Measurements from ENCODE around the gene ARHGEF17. TPM values are rescaled to one million over a fixed set of nuclear protein-coding genes. Genes with fewer than 3 reads are reported as not detected.

Gene ARHGEF17
- total RNA-seq, 1 experiment from 2014 or later, result 24.0 TPM

GRCh38 chr11:73386016-73386415 lies 77.9 kb downstream of the ARHGEF17 start:
- Histone ChIP-seq H3K27ac (ENCODE audit: low read depth, low read length, poor library complexity, severe bottlenecking) (peak overlapping the region; percentile 56), H3K4me3 (ENCODE audit: low read depth, low read length, poor library complexity, severe bottlenecking) (no peak overlapping the region), H3K27me3 (replicated peaks; ENCODE audit: insufficient read depth, low read depth, low read length, poor library complexity) (no peaks in the 10 kb centered on the region), H3K36me3 (ENCODE audit: insufficient read depth, low read length, poor library complexity, severe bottlenecking) (no peaks in the 10 kb centered on the region), H3K4me1 (ENCODE audit: insufficient read depth, low read length, poor library complexity, severe bottlenecking) (peaks cover 66% of the 10 kb centered on the region), H3K9me3 (ENCODE audit: low read depth, low read length, poor library complexity, severe bottlenecking) (no peaks in the 10 kb centered on the region)
- DNase-seq (ENCODE audit: low spot score), result peak; percentile 37
- ChIA-PET CTCF (no interaction called here), POLR2A (ENCODE audit: low non-redundant PET) (no interaction called here)
- intact Hi-C loops (cut with micrococcal nuclease; ENCODE audit: unreplicated experiment), result no loop called here
- TF ChIP-seq EZH2 (IDR thresholded peaks at IDR 0.05; ENCODE audit: borderline replicate concordance, low read depth, low read length, poor library complexity, severe bottlenecking), result no peak
- TF ChIP-seq, protein P1, sequence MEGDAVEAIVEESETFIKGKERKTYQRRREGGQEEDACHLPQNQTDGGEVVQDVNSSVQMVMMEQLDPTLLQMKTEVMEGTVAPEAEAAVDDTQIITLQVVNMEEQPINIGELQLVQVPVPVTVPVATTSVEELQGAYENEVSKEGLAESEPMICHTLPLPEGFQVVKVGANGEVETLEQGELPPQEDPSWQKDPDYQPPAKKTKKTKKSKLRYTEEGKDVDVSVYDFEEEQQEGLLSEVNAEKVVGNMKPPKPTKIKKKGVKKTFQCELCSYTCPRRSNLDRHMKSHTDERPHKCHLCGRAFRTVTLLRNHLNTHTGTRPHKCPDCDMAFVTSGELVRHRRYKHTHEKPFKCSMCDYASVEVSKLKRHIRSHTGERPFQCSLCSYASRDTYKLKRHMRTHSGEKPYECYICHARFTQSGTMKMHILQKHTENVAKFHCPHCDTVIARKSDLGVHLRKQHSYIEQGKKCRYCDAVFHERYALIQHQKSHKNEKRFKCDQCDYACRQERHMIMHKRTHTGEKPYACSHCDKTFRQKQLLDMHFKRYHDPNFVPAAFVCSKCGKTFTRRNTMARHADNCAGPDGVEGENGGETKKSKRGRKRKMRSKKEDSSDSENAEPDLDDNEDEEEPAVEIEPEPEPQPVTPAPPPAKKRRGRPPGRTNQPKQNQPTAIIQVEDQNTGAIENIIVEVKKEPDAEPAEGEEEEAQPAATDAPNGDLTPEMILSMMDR (conservative IDR thresholded peaks at IDR 0.05; ENCODE audit: low read depth, low read length), result no peak
- BruUV-seq (replicated peaks), result no TSS peak

GRCh38 chr11:73386546-73386945 lies 78.5 kb downstream of the ARHGEF17 start:
- intact Hi-C loops (cut with micrococcal nuclease; ENCODE audit: unreplicated experiment), result no loop called here
- H3K9me3 ChIP-seq (ENCODE audit: low read depth, low read length, poor library complexity, severe bottlenecking), result no peaks in the 10 kb centered on the region
- no peak for DNase-seq (ENCODE audit: low spot score)
- H3K27ac ChIP-seq (ENCODE audit: low read depth, low read length, poor library complexity, severe bottlenecking), result peak overlapping the region; percentile 46
- CTCF ChIA-PET, result no interaction called here
- BruUV-seq (replicated peaks), result no TSS peak
- TF ChIP-seq, protein P1 (conservative IDR thresholded peaks at IDR 0.05; ENCODE audit: low read depth, low read length), result no peak
- TF ChIP-seq EZH2 (IDR thresholded peaks at IDR 0.05; ENCODE audit: borderline replicate concordance, low read depth, low read length, poor library complexity, severe bottlenecking), result no peak
- peaks cover 66% of the 10 kb centered on the region for H3K4me1 ChIP-seq (ENCODE audit: insufficient read depth, low read length, poor library complexity, severe bottlenecking)
- H3K36me3 ChIP-seq (ENCODE audit: insufficient read depth, low read length, poor library complexity, severe bottlenecking), result no peaks in the 10 kb centered on the region
- H3K4me3 ChIP-seq (ENCODE audit: low read depth, low read length, poor library complexity, severe bottlenecking), result no peak overlapping the region
- H3K27me3 ChIP-seq (replicated peaks; ENCODE audit: insufficient read depth, low read depth, low read length, poor library complexity), result no peaks in the 10 kb centered on the region
- POLR2A ChIA-PET (ENCODE audit: low non-redundant PET), result no interaction called here

DNA sequence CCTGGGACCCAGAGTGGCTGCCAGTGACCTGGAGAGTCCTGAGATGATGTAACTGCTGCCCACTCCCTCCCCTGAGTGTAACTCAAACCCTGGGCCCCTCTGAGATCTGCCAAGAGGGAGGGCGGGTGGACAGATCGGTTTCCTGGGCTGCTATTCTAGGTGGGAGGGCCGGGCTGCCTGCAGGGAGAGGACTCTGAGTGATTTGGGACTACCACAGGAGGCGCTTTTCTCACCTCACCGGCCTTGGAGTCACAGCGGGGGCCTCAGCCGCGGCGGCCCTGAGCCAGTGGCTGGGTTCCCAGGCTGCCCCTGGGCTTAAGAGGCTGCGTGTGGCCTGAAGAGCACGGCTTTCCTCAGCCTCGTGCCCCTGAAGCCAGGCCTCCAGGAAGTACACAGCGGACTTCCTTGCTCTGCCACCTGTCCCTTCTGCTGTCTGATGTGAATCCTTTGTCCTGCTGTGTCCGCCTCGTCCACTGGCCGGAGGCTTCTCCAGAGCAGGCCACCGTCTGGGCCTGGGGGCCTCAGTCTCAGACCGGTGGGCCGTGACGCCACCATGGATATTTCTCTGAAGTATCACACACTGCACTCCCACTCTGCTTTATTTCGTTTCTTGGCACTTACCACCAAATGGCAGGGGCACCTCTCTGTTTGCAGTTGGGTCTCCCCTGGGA lies 79.7 kb downstream of the ARHGEF17 start:
- BruUV-seq (replicated peaks), result no TSS peak
- intact Hi-C loops (cut with micrococcal nuclease; ENCODE audit: unreplicated experiment), result no loop called here
- no peak for DNase-seq (ENCODE audit: low spot score)
- Histone ChIP-seq H3K36me3 (ENCODE audit: insufficient read depth, low read length, poor library complexity, severe bottlenecking) (no peaks in the 10 kb centered on the region), H3K9me3 (ENCODE audit: low read depth, low read length, poor library complexity, severe bottlenecking) (no peaks in the 10 kb centered on the region), H3K4me1 (ENCODE audit: insufficient read depth, low read length, poor library complexity, severe bottlenecking) (peaks cover 65% of the 10 kb centered on the region), H3K4me3 (ENCODE audit: low read depth, low read length, poor library complexity, severe bottlenecking) (no peak overlapping the region), H3K27me3 (replicated peaks; ENCODE audit: insufficient read depth, low read depth, low read length, poor library complexity) (no peaks in the 10 kb centered on the region), H3K27ac (ENCODE audit: low read depth, low read length, poor library complexity, severe bottlenecking) (peak overlapping the region; percentile 49)
- TF ChIP-seq, protein P1 (conservative IDR thresholded peaks at IDR 0.05; ENCODE audit: low read depth, low read length), result no peak
- no peak for TF ChIP-seq EZH2 (IDR thresholded peaks at IDR 0.05; ENCODE audit: borderline replicate concordance, low read depth, low read length, poor library complexity, severe bottlenecking)
- ChIA-PET POLR2A (ENCODE audit: low non-redundant PET) (interaction anchor here (0.6 kb wide), 1 partner anchor 443 kb away, joined by 3 read pairs; no protein-coding TSS in a partner anchor), CTCF (no interaction called here)

Measured in A673 (cell line).